ENCODE measurements around the gene KLHL29.
"Not testable (repeated sequence)": the region's sequence is repeated elsewhere in the genome, so short reads cannot be mapped to it uniquely, and the experiment has no call there.

The KLHL29 gene

DNA sequence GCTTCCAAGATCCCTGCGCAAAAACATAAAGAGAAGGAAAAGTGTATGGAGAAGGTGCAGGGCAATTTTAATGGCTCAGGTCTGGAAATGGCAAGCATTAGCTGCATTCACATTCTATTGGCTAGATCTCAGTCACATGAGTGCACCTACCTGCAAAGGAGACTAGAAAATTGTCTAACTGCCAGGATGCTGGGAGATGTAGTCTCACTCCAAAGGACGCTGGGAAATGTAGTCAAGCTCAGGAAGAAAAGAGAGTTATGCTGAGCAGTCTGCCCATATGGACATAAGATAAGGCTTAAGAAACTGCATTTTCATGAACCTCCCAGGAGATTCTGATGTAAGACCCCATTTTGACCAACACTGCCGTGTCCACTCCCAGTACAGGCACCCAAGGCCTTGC is 9.5 kb upstream of the KLHL29 start:
- DNase-seq, result peak; percentile 10

DNA sequence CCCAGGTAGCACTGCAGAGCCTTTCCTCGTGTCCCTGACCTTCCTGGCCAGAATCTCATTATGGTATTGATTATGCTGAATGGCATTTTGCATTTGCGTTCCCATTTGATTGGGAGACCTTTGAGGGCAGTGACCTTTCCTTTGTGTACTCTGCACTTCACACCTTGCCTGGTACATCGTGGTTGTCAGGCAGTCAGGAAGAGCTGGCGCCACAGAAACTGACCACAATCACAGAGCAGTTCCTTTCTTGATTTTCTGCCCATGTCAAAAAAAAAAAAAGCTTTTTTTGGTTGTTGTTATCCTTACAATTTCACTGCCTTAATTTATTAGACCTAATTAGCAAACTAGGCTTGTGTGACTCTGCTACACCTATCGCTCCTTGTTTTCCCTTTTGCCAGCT is 8.9 kb upstream of the KLHL29 start:
- no peak for DNase-seq

DNA sequence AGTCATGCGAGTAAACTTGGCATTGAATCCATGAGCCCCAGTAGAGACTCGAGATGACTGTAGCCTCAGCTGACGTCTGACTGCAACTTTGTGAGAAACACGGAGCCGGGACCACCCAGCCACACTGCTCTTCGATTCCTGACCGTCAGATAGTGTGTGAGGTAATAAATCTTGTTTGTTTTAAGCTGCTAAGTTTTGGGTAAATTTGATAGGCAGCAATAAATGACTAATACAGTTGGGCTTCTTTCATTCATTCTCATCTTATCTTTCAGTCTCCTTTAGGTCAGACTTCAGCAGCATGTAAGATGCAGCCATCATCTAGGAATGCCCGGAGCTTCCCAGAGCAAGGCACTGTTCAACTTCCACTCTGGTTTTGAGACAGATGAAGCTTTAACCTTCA is 8.0 kb upstream of the KLHL29 start:
- no peak for DNase-seq

DNA sequence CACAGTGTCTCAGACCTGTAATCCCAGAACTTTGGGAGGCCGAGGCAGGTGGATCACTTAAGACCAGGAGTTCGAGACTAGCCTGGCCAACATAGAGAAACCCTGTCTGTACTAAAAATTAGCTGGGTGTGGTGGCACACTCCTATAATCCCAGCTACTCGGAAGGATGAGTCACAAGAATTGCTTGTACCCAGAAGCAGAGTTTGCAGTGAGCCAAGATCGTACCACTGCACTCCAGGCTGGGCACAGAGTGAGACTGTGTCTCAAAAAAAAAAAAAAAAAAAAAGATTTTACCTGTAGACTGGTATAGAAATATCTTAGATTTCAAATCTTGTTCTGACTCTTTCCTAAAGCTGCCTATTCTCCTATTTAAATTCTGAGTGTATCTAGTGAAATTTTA is 7.2 kb upstream of the KLHL29 start:
- no peak for DNase-seq

DNA sequence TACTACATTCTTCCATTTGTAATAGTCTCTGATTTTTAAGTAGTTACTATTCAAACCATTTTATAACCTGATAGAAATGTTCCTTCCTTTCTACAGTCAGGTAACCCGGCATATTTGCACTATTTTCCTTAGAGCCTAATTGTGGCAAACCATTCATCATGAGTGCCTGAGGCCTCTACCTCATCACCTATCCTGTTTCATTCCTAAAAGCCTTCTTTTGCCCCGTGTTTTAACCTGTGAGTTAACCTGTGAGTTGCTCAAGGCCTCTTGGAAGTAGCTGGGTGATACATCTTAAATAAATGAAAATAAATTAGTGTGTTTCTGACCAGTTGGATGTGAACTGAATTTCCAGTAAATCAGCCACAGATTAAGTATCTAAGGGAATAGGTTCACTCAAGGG is 6.5 kb upstream of the KLHL29 start:
- no peak for DNase-seq

DNA sequence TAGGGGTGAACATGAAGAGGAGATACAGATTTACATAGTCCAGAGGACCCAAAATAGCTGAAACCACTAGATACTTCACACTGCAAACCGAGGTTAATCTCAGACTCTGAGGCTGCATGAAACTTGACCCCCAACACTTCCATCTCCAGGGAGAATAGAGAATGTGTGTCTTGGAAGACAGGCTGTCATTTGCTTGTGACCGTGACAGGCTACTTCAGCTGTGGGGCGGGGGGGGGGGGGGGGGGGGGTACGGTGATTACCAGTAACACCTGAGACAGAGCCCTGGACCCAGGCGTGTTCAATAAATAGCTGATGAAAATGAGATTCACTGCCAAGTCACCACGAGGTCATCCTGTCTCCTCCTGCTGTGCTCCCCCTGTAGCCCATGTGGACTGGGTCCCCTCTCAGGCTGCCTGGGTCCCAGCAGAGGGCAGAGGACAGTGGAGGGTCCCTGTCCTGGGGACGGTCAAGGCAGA is 5.7 kb upstream of the KLHL29 start:
- DNase-seq, result no peak

DNA sequence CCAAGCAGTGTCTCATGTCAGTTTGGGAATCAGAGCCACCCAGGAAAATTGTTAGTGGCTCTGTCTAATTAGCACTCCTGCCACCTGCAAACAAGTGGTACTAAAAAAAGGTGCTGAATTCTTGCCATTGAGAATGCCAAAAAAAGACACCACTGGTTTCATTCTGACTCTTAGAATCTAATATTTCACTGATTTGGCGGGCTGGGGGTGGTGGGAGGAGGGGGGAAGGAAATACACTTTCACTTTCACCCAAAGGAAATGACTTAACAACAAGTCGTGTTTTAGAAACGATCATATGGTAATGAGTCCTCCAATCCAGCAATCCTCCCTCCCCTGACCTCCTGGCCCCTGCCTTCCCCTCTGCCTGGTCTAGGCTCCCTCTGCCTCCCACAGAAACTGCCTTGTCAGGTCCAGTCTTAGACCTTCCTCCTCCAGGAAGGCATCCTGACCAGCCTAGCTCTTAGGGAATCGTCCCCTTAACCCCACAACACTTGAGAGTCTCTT is 4.4 kb upstream of the KLHL29 start:
- DNase-seq, result no peak

DNA sequence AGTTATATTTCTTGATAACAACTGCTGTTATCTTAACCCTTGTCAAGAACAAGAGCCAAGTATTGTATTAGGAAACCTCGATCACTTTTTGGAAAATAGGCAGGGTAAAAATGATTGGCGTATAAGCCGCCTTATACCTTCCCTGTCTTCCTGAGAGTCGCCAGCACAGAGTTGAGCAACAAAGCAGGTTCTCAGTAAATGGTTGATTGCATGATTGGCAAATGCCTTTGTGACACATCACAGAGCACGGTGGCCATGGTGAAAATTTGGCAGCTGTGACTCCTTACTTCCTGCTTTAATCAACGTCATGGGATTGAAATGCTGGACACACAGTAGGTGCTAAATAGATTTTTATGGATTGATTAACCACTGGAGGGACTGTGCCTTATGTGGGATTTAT is 3.9 kb upstream of the KLHL29 start:
- peak; percentile 68 for DNase-seq

DNA sequence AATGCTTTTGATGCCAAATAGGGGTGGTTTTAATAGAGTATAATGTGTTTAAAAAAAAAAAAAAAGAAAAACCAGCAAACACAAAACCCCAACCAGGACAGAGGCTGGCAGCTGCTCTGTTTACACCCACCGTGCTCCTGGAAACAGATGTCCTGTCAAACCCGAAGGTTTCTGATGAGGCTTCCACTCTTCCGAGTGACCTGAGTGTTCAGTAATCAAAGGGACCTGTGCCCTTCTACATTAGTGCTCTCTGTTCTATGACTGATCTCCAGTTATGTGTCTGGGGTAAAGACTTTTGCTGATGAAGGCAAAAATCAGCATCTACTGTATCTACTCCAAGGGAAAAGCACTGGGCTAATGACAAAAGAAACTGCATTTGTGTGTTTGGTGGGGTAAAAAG is 3.5 kb upstream of the KLHL29 start:
- DNase-seq, result no peak

DNA sequence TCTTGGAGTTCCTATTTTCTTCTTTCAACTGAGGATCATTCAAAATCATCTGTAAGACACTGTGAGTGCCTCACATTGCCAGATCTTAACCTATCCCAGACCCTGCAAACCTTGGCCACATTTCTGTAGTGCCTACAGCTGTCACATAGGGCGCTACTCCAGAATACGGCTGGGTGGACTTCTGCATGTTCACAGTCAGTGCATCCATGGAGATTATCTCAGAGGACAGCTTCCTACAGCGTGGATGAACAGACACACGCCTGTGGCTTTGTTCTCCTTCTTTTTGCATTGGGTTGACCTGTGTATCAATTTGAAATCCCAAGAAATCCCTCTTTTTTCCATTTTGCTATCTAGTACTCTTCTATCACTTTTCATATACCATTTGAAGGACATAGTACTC is 1.9 kb upstream of the KLHL29 start:
- no peak for DNase-seq

DNA sequence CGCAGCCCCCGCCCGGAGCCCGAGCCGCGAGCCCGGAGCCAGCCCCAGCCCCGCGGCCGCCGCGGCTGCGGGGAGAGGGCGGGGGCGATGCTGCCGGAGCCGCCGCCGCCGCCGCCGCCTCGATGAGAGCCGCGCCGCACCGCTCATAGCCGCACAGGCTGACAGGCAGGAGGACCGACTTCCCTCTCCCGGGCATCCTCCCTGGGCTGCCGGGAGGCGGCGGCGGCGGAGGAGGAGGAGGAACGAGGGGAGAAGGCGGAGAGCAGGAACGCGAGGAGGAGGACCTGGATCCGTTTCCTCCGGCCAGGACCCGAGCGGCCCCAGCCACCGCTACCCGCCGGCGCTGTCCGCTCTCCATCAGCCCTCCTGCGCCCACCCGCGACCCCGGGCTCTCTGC is 370 bp downstream of the KLHL29 start:
- DNase-seq, result no peak

DNA sequence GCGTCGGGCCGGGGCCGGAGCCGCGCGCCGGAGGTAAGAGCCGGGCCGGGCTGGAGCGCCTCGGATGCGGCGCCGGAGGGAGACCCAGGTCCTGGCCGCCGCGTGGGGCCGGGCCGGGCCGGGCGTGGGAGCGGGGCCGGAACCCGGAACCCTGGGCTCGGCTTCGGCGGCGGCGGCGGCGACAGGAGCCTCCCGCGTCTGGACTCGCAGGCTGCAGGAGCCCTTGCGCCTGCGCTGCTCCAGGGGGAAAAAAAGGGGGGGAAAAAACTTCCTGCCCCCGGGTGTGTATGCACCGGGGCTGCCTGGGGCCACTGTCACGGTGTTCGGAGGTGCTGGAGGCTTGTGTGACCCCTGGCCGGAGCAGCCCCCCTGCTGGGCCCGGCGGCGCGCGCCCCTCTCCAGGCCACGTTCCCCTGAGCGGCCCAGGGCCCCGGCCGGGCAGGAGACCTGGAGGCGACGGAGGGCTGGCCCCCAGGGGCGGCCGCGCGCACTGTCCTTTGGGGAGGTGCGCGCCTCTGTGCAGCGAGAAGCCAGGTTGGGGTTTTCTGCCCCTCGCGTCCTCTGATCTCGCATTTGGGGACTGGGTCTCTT is 864 bp downstream of the KLHL29 start:
- no peak for DNase-seq

DNA sequence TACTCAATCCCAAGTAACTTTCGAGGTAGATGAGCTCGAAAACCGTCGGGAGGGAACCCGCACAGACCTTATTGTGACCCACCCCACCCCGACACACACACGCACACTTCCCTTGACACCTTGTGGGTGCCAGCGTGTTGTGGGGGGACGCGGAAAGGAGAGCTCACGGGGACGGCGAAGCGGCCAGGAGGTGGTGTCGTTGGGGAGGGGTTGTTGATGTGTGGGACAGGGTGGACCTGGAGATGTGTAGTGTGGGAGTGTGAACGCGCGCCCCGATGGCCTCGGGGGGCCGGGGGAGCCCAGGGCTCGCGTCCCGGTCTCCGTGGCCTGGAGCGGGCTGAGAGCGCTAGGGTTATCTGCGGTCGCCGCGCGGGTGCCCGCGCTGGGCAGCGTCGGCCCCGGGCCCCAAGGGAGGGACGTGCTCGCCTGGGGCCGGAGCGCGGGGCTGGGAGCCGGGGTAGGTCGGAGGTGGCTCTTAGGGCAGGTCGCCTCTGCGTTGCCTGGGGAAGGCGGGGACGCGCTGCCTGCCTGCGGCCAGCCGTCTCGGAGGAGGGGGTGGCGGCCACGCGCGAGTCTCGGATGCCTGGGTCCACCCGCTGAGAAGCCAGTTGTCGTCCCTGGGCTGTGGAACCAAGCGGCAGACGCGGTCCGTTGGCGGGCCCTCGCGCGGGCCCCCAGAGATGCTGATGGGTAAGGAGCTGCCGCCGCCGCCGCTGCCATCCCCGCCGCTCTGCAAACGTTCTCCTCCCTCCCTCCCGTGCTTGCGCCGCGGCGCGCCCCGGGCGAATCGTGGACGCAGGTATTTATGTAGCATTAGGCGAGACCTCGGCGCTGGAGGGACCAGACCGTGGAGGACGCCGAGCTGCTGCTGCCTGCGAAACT is 1.6 kb downstream of the KLHL29 start:
- DNase-seq, result no peak

DNA sequence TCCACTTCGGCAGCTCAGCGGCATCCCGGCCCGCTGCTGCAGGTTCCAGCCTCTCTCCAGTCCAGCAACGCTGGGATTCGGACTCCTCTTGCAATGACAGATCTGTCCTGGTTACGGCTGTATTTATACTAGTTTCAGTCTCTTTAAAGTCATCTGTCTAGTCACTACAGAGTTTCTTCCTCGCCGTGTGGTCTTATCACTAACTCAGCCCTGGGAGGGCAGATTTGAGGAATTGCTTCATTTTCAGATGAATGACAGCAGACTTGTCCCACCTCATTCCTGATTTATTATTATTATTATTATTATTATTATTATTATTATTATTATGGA is 2.2 kb downstream of the KLHL29 start:
- no peak for DNase-seq

DNA sequence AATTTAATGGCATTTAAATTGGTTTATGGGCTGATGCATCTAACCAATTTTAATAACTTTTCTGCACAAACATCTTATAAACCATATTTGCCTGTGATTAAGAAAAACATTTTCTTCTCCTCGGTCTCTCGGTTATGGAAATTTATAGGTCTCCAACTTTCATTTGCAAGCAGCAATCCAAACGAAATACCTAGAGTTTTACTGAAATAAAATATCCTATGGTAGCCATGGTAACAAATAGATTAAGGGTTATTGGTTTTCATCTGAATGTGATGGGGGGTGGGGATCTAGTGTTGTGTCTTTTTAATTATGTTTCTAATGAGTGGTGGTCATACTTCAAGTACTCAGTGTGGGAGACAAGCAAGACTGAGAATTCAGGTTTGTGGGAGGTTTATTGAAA is 2.9 kb downstream of the KLHL29 start:
- no peak for DNase-seq

DNA sequence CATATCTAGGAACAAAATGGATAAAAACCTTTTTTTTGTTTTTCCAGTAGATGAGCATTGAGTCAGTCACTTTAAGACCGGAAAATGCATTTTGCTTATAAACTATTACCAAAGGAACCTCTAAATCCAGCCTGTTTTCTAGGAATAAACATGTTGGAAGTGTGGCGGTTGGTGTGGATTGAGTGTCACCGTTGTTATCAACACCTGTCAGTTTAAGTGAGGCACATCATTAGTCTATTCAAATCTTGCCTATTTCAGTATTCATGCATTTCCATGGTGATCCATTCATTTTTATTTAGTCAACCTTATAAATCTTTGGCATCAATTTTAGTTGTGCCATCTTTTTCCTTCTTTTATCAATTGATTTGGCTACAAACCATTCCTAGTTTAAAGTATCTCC is 3.3 kb downstream of the KLHL29 start:
- no peak for DNase-seq

DNA sequence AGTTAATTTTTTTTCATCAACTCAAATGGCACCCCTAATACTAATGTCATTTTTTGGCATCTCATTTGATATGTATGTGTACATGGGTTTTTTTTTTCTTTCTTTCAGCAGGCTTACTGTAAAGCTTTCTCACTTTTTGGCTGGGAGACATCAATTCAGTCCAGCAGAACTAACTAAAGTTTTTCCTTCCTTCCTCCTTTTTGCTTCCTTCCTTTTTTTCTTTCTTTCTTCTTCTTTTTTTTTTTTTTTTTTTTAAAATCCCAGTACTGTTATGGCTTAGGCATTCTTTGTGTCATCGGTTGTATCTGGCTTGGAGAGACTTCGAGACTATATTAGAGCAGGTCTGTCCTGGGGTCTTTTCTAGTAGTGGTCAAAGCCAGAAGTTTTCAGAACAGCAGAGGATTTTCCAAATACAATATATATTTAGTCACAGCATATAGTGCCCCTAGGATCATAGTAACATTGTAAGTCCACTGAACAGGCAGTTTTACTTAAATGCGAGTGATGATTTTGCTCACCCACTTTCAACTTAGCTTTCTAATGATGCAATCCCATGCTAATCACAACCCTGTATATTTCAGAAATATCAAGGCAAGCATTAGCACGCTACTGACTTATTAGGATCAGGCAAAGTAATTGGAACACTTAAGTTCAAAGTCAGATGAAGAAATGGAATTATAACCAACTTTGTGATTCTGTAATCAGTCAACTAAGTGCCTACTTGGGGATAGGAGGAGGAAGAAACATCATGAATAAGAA is 4.0 kb downstream of the KLHL29 start:
- DNase-seq, result no peak

DNA sequence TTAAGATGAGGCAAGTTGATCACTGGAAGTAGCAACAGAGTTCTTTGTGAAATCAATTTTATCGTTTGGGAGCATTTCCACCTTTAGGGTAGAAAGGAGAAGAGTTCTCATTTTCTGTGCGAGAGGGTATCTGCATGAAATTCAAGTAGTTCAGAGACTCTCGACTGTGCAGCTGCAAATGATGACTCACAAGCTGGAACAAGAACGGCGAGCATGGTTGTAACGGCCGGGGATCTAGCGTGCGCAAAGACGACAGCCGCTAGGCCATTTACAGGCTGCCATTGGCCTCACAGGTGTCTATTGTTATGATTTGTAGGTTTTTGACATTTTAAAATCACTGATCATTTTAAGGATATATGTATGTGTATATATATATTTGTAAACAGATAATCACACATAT is 5.2 kb downstream of the KLHL29 start:
- DNase-seq, result no peak

DNA sequence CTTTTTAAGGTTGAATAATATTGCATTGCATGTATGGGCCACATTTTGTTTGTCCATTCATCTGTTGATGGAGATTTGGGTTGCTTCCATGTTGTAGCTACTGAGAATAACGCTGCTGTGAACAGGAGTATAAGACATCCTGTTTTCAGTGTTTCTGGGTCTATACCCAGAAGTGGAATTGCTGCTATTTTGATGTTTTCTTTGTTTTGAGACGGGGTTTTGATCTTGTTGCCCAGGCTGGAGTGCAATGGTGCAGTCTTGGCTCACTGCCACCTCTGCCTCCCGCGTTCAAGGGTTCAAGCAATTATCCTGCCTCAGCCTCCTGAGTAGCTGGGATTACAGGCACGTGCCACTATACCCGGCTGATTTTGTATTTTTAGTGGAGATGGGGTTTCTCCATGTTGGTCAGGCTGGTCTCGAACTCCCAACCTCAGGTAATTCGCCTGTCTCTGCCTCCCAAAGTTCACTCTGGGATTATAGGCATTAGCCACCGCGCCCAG is 6.3 kb downstream of the KLHL29 start:
- not testable (repeated sequence) for DNase-seq

DNA sequence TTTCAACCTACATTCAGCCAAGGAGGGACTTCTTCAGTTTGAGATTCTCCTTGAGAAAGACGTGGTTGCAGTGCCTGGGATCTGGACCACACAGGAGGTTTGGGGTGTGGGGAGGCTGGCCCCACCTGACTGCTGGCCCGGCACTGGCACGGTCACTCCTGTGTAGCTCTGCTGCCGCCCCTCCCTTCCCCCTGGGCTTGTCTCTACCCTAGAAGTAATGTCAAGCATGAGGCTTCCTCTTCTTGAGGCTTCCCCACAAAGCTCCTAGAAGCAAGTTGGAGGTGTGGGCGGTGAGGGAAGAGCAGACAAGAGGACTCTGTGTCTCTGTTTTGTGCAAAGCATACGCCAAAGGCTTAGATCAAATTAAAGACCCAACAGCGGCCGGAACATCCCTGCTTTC is 8.7 kb downstream of the KLHL29 start:
- DNase-seq, result no peak

DNA sequence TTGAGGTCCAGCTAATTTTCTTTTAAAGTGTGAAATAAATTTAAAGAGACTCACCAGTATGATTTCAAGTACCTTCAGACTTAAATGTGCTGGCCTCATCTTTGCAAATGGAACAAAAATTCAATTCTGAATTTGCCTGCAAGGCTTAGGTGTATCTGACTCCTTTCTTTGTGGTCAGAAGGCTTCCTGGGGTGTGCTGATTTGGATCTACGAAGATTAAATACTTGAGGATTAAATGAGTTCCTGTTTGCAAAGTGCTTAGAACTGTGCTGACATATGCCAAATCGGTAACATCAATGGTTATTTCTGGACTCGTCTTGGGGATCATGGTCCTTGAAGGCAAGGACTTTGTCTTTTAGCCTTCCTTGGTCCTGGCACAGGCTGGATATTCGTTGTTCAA is 9.7 kb downstream of the KLHL29 start:
- no peak for DNase-seq

DNA sequence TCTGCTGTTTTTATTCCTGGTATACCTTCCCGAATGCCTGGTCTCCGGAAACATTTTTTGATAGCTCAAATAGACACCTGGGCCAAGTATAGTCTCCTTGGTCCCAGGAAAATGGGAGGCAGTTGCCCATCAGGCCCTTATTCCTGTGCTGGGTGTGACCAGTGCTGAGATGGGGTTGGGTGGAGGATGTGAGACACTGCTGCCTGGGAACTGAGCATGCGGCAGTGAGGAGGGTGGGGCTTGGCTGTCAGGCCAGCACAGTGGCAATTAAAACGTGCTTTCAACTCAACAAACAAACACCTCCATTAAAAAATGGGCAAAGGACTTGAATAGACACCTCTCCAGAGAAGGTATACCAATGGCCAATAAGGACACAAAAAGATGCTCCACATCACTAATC is 12.5 kb downstream of the KLHL29 start:
- DNase-seq, result no peak

DNA sequence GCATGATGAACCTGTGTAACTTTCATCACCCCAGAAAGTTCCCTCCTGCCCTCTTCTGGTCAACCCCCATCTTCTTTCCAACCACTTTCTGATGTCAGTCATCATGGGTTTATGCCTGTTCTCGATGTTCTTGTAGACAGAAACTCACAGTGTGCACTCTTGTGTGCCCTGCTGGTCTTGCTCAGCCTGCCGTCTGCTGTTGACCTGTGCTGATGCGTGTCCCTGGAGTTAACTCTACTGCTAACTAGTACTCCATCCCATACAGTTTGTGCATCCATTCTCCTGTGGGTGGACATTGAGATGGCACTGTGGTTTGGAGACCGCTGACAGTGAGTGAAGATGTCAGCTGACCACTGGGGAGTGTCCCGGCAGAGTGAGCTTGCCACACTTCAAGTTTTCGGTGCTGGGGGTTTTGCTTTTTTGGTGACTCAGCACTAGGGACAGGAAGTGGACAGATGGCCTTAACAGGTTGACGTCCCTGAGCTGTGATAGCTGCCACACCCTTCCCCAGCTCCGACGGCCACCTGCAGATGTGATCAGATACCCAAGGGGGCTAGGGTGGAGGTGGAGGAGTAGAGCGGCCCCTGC is 14.8 kb downstream of the KLHL29 start:
- no peak for DNase-seq

Data from NCI-H1436 (cell line).